ENCODE data around the gene IDI1. TPM values are rescaled to one million over a fixed set of nuclear protein-coding genes. Genes with fewer than 3 reads are reported as not detected.

IDI1 gene
- total and polyA plus RNA-seq, 2 of the 4 experiments (the other 2 are of a cell fraction): 27.3 to 27.4 TPM

DNA sequence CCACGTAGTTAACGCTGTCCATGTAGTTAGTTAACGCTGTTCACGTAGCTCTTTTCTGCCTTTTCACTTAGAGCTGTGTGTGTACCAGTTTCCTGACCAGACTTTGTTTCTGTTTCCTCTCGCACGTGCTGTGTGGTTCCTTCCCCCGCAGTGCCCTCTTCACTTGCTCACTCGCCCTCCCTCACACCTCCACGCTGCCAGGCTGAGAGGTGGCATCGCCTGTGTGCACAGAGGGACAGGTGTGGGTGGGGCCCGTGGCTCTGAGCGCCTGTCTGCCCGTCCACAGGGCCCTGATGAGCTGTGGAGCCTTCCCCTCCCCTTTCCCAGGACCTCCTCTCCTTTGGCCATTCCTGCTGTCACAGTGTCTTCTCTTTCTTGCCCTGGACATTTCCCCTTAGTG lies 37.9 kb upstream of the IDI1 start:
- intact Hi-C loops (cut with micrococcal nuclease): no loop called here
- Histone ChIP-seq H3K79me1 (ENCODE audit: low read depth in 1 of 2, low read length in 2 of 2) (peaks cover 7 to 30% of the 10 kb centered on the region in 2 experiments; a peak in 2 of 4 replicates), H3K9me1 (ENCODE audit: insufficient read depth, low read length) (peaks cover 7% of the 10 kb centered on the region; the same call in 1 of the 2 replicates), H3K4me3 (ENCODE audit: insufficient read depth, low read depth, low read length) (no peak overlapping the region), H3K9me3 (ENCODE audit: control insufficient read depth, insufficient read depth, low read length) (no peaks in the 10 kb centered on the region), H2BK15ac (ENCODE audit: low read depth, low read length) (no peak overlapping the region), H3K36me3 (ENCODE audit: control insufficient read depth, insufficient read depth, low read length) (peaks cover 56% of the 10 kb centered on the region), H4K91ac (ENCODE audit: insufficient read depth, low read depth, low read length) (no peak overlapping the region), H3K18ac (ENCODE audit: low read depth, low read length) (no peak overlapping the region), H4K5ac (ENCODE audit: low read depth, low read length) (no peak overlapping the region), H3K9ac (ENCODE audit: low read depth, low read length) (no peak overlapping the region), H2BK20ac (ENCODE audit: low read depth, low read length) (no peak overlapping the region), H2AFZ (replicated peaks; ENCODE audit: low read length, poor library complexity) (no peak overlapping the region), H2BK120ac (ENCODE audit: low read depth, low read length) (no peak overlapping the region), H3K56ac (ENCODE audit: extremely low read depth, insufficient read depth, low read length) (no peak overlapping the region), H3K27me3 (ENCODE audit: control insufficient read depth, insufficient read depth, low read length) (no peaks in the 10 kb centered on the region), H3K4ac (ENCODE audit: low read depth, low read length) (no peak overlapping the region), H2BK5ac (ENCODE audit: low read depth, low read length, poor library complexity, severe bottlenecking) (no peak overlapping the region), H4K8ac (ENCODE audit: low read depth in 2 of 2, low read length in 2 of 2) (no peak overlapping the region), H3K4me2 (ENCODE audit: low read depth, low read length) (no peak overlapping the region), H3K23ac (ENCODE audit: low read depth, low read length) (no peak overlapping the region), H3K27ac (ENCODE audit: insufficient read depth, low read length) (no peak overlapping the region), H3K14ac (replicated peaks; ENCODE audit: low read depth, low read length) (no peak overlapping the region), H2AK5ac (ENCODE audit: low read depth, low read length) (no peak overlapping the region), H2AK9ac (replicated peaks; ENCODE audit: low read depth, low read length, poor library complexity) (no peak overlapping the region), H3K4me1 (ENCODE audit: control insufficient read depth, insufficient read depth, low read length) (no peaks in the 10 kb centered on the region), H4K20me1 (ENCODE audit: insufficient read depth, low read length) (no peaks in the 10 kb centered on the region)
- DNase-seq: no peak
- TF ChIP-seq CEBPB (IDR thresholded peaks at IDR 0.05; ENCODE audit: low read depth, low read length): no peak
- TF ChIP-seq, protein P1, sequence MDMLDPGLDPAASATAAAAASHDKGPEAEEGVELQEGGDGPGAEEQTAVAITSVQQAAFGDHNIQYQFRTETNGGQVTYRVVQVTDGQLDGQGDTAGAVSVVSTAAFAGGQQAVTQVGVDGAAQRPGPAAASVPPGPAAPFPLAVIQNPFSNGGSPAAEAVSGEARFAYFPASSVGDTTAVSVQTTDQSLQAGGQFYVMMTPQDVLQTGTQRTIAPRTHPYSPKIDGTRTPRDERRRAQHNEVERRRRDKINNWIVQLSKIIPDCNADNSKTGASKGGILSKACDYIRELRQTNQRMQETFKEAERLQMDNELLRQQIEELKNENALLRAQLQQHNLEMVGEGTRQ (IDR thresholded peaks at IDR 0.05; ENCODE audit: low read depth, low read length): no peak
- TF ChIP-seq, protein P2, sequence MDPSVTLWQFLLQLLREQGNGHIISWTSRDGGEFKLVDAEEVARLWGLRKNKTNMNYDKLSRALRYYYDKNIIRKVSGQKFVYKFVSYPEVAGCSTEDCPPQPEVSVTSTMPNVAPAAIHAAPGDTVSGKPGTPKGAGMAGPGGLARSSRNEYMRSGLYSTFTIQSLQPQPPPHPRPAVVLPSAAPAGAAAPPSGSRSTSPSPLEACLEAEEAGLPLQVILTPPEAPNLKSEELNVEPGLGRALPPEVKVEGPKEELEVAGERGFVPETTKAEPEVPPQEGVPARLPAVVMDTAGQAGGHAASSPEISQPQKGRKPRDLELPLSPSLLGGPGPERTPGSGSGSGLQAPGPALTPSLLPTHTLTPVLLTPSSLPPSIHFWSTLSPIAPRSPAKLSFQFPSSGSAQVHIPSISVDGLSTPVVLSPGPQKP (IDR thresholded peaks at IDR 0.05; ENCODE audit: borderline replicate concordance, low read depth, low read length): no peak
- no peak for TF ChIP-seq MXI1 (IDR thresholded peaks at IDR 0.05; ENCODE audit: borderline replicate concordance, low read depth, low read length)
- TF ChIP-seq RCOR1 (IDR thresholded peaks at IDR 0.05; ENCODE audit: insufficient replicate concordance, low read length): no peak
- TF ChIP-seq RAD21 (IDR thresholded peaks at IDR 0.05; ENCODE audit: low read length): no peak
- TF ChIP-seq SMC3 (IDR thresholded peaks at IDR 0.05; ENCODE audit: low read depth, low read length): no peak
- TF ChIP-seq RFX5 (IDR thresholded peaks at IDR 0.05; ENCODE audit: low read depth, low read length): no peak
- no peak for TF ChIP-seq CHD1 (IDR thresholded peaks at IDR 0.05; ENCODE audit: low read depth, low read length)
- TF ChIP-seq NFE2L2 (IDR thresholded peaks at IDR 0.05; ENCODE audit: low read depth, low read length): no peak
- no peak for TF ChIP-seq POLR2A (IDR thresholded peaks at IDR 0.05; ENCODE audit: low read depth, low read length)
- no peak for TF ChIP-seq MAFK (IDR thresholded peaks at IDR 0.05; ENCODE audit: low read depth, low read length)
- TF ChIP-seq, protein P3, sequence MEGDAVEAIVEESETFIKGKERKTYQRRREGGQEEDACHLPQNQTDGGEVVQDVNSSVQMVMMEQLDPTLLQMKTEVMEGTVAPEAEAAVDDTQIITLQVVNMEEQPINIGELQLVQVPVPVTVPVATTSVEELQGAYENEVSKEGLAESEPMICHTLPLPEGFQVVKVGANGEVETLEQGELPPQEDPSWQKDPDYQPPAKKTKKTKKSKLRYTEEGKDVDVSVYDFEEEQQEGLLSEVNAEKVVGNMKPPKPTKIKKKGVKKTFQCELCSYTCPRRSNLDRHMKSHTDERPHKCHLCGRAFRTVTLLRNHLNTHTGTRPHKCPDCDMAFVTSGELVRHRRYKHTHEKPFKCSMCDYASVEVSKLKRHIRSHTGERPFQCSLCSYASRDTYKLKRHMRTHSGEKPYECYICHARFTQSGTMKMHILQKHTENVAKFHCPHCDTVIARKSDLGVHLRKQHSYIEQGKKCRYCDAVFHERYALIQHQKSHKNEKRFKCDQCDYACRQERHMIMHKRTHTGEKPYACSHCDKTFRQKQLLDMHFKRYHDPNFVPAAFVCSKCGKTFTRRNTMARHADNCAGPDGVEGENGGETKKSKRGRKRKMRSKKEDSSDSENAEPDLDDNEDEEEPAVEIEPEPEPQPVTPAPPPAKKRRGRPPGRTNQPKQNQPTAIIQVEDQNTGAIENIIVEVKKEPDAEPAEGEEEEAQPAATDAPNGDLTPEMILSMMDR (conservative IDR thresholded peaks at IDR 0.05; ENCODE audit: low read depth, low read length): no peak
- in situ Hi-C loops (cut with MboI; ENCODE audit: low sequenced_read_pairs): no loop called here
- dilution Hi-C loops (cut with HindIII; ENCODE audit: low sequenced_read_pairs, unreplicated experiment): no loop called here
- ChIA-PET POLR2A (ENCODE audit: unreplicated experiment) (no interaction called here), CTCF (no interaction called here)
- 98% methylated on average over 7 of the region's 13 CpGs; no CpG with 5 or more reads in 1 of the 2 experiments for WGBS, 2 experiments (ENCODE audit: extremely low coverage in 2 of 2, insufficient read length in 1 of 2)
- ATAC-seq (ENCODE audit: low read depth): no peak
- BruUV-seq (replicated peaks): no TSS peak
